Measurements from ENCODE around the gene LAMC1. TPM values are rescaled to one million over a fixed set of nuclear protein-coding genes. Genes with fewer than 3 reads are reported as not detected.

LAMC1 gene
- polyA plus RNA-seq, 1 donor from 2014 or later = 4.2 TPM

GRCh38 chr1:183022202-183023145 is 746 bp upstream of the LAMC1 start:
- TF ChIP-seq TAF1 (IDR thresholded peaks at IDR 0.05; ENCODE audit: low read depth) (peak; percentile 53), REST (IDR thresholded peaks at IDR 0.05; ENCODE audit: borderline replicate concordance) (peak; percentile 8), POLR2AphosphoS5 (IDR thresholded peaks at IDR 0.05) (peak; percentile 73), EP300 (conservative IDR thresholded peaks at IDR 0.05; ENCODE audit: poor library complexity, severe bottlenecking) (no peak), SMC3 (conservative IDR thresholded peaks at IDR 0.05; ENCODE audit: poor library complexity) (no peak)
- H3K9me3 ChIP-seq (ENCODE audit: low read length) = no peaks in the 10 kb centered on the region
- H3K9me2 ChIP-seq (ENCODE audit: insufficient read depth, low read length) = no peaks in the 10 kb centered on the region
- H3K4me2 ChIP-seq (ENCODE audit: low read length) = peak overlapping the region; percentile 87
- H3F3A ChIP-seq (ENCODE audit: insufficient read depth, low read length, poor library complexity, severe bottlenecking) = peaks cover 4% of the 10 kb centered on the region
- H3K27me3 ChIP-seq (ENCODE audit: insufficient read depth, low read depth, low read length) = no peaks in the 10 kb centered on the region
- H3K9ac ChIP-seq (ENCODE audit: low read length) = peak overlapping the region; percentile 85
- peak overlapping the region; percentile 88 for H3K4me3 ChIP-seq (ENCODE audit: low read length)
- H4K20me1 ChIP-seq (ENCODE audit: insufficient read depth) = peaks cover 3% of the 10 kb centered on the region
- H3K79me2 ChIP-seq (replicated peaks; ENCODE audit: insufficient read depth, low read length) = peaks cover 16% of the 10 kb centered on the region
- H3K36me3 ChIP-seq (ENCODE audit: insufficient read depth, low read length) = no peaks in the 10 kb centered on the region
- peak overlapping the region; percentile 84 for H2AFZ ChIP-seq (ENCODE audit: low read depth, low read length)
- H3K27ac ChIP-seq (ENCODE audit: low read length) = peak overlapping the region; percentile 78

GRCh38 chr1:183023601-183024316 is 539 bp downstream of the LAMC1 start:
- TF ChIP-seq REST (IDR thresholded peaks at IDR 0.05; ENCODE audit: borderline replicate concordance) (no peak), TAF1 (IDR thresholded peaks at IDR 0.05; ENCODE audit: low read depth) (no peak), SMC3 (conservative IDR thresholded peaks at IDR 0.05; ENCODE audit: poor library complexity) (peak; percentile 65), EP300 (conservative IDR thresholded peaks at IDR 0.05; ENCODE audit: poor library complexity, severe bottlenecking) (no peak), RAD21 (conservative IDR thresholded peaks at IDR 0.05) (peak; percentile 40), POLR2AphosphoS5 (IDR thresholded peaks at IDR 0.05) (no peak), MXI1 (conservative IDR thresholded peaks at IDR 0.05; ENCODE audit: poor library complexity, severe bottlenecking) (peak; percentile 89), CTCF (IDR thresholded peaks at IDR 0.05; ENCODE audit: poor library complexity, severe bottlenecking) (peak; percentile 65)
- no peak overlapping the region for H3K27ac ChIP-seq (ENCODE audit: low read length)
- no peaks in the 10 kb centered on the region for H3K9me3 ChIP-seq (ENCODE audit: low read length)
- H2AFZ ChIP-seq (ENCODE audit: low read depth, low read length) = no peak overlapping the region
- peaks cover 3% of the 10 kb centered on the region for H4K20me1 ChIP-seq (ENCODE audit: insufficient read depth)
- peaks cover 16% of the 10 kb centered on the region for H3K79me2 ChIP-seq (replicated peaks; ENCODE audit: insufficient read depth, low read length)
- H3F3A ChIP-seq (ENCODE audit: insufficient read depth, low read length, poor library complexity, severe bottlenecking) = peaks cover 4% of the 10 kb centered on the region
- no peaks in the 10 kb centered on the region for H3K9me2 ChIP-seq (ENCODE audit: insufficient read depth, low read length)
- H3K4me2 ChIP-seq (ENCODE audit: low read length) = peak overlapping the region; percentile 97
- no peaks in the 10 kb centered on the region for H3K36me3 ChIP-seq (ENCODE audit: insufficient read depth, low read length)
- H3K9ac ChIP-seq (ENCODE audit: low read length) = peak overlapping the region; percentile 85
- H3K4me3 ChIP-seq (ENCODE audit: low read length) = peak overlapping the region; percentile 88
- H3K27me3 ChIP-seq (ENCODE audit: insufficient read depth, low read depth, low read length) = no peaks in the 10 kb centered on the region

Data from neural cell (in vitro differentiated cells).